Immature natural killer cell (primary cell): Measurements from ENCODE around the gene COMP. TPM values are rescaled to one million over a fixed set of nuclear protein-coding genes. Genes with fewer than 3 reads are reported as not detected.

Source experiments
- DNase-seq, 3 donors: peaks; one replicate each; pipeline ENCODE4 v3.0.0; 2022; ENCODE audit warnings: mixed read lengths in 1 of 3
- H3K27ac Mint-ChIP-seq, 6 donors: one replicate each; pipeline ENCODE4 v1.8.0; 2020; ENCODE audit warnings: mixed read lengths in 6 of 6, mild to moderate bottlenecking in 5 of 6, inconsistent platforms in 4 of 6, moderate library complexity in 3 of 6
- H3K27me3 Mint-ChIP-seq, 3 donors: one replicate each; pipeline ENCODE4 v1.8.0; 2020 to 2021; ENCODE audit warnings: low read depth in 3 of 3, mild to moderate bottlenecking in 3 of 3, mixed read lengths in 3 of 3, moderate library complexity in 3 of 3, inconsistent platforms in 1 of 3
- H3K36me3 Mint-ChIP-seq, 3 donors: one replicate each; pipeline ENCODE4 v1.8.0; 2020; ENCODE audit warnings: mixed read lengths in 3 of 3, inconsistent platforms in 2 of 3, mild to moderate bottlenecking in 2 of 3
- H3K4me1 Mint-ChIP-seq, 2 donors: one replicate each; pipeline ENCODE4 v1.8.0; 2020; ENCODE audit warnings: inconsistent platforms in 2 of 2, mild to moderate bottlenecking in 2 of 2, mixed read lengths in 2 of 2, moderate library complexity in 1 of 2
- H3K4me3 Mint-ChIP-seq, 5 donors: one replicate each; pipeline ENCODE4 v1.8.0; 2020; ENCODE audit warnings: mild to moderate bottlenecking in 5 of 5, mixed read lengths in 5 of 5, inconsistent platforms in 3 of 5, moderate library complexity in 3 of 5
- H3K9me3 Mint-ChIP-seq, 6 donors: one replicate each; pipeline ENCODE4 v1.8.0; 2020; ENCODE audit warnings: mild to moderate bottlenecking in 6 of 6, mixed read lengths in 6 of 6, inconsistent platforms in 4 of 6, moderate library complexity in 3 of 6
- polyA plus RNA-seq, 3 donors: library from polyadenylated mRNA; unstranded; fragments of 300-500 nt; fragmentation: Illumina TruSeq; gene quantifications; one replicate each; pipeline ENCODE4 v1.2.3, GENCODE V29; 2021

The COMP gene
- polyA plus RNA-seq, 3 donors from 2014 or later, result not detected

DNA sequence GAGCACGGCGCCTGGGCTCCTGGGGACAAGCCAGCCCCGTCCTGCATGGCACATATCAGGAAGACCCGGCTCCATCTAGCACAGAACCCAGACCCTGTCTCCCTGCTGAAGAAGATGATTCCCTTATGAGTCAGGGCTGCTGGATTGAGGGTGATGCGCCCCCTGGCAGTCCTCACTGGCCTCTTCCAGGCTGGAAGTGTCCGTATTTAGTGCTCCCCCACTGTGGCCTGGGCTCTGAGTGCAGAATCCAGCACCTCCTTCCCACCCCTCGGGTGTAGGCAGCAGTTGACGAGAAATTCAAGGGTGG, 14.9 kb downstream of the COMP start:
- no peak overlapping the region for H3K27ac Mint-ChIP-seq
- H3K27me3 Mint-ChIP-seq, result peaks cover 0 to 7% (median 3%) of the 10 kb centered on the region in 3 donors
- DNase-seq, result no peak
- no peaks in the 10 kb centered on the region for H3K4me1 Mint-ChIP-seq
- no peaks in the 10 kb centered on the region for H3K9me3 Mint-ChIP-seq
- no peaks in the 10 kb centered on the region for H3K36me3 Mint-ChIP-seq
- H3K4me3 Mint-ChIP-seq, result no peak overlapping the region

DNA sequence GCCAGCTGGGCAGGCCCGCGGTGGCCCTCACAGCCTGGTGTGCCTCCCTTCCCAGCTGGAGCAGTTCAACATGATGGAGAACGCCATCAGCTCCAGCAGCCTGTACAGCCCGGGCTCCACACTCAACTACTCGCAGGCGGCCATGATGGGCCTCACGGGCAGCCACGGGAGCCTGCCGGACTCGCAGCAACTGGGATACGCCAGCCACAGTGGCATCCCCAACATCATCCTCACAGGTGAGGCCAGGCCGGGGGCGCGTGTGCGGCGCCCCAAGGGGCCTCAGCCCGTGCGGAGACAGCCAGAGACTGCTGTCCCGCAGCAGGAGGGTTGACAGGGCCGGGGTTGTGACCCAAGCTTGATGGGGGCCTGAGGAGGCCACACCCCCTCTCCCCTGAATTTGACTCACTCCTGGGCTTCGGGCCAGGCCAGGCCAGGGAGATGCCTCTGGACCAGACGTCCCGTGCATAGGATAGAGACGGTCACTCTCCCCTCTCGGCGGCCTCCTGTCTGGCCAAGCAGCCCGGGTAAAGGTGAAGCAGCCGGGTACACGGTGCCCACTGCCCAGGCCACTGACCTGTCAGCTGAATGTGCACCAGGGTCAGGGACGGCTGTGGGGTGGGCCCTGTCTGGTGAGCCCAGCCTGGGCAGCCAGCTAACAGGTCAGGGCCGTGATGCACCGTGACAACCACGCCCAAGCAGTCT, 15.4 kb downstream of the COMP start:
- Mint-ChIP-seq H3K36me3 (no peaks in the 10 kb centered on the region), H3K9me3 (no peaks in the 10 kb centered on the region), H3K27me3 (peaks cover 0 to 7% (median 3%) of the 10 kb centered on the region in 3 donors), H3K27ac (no peak overlapping the region), H3K4me3 (no peak overlapping the region), H3K4me1 (no peaks in the 10 kb centered on the region)
- no peak for DNase-seq

DNA sequence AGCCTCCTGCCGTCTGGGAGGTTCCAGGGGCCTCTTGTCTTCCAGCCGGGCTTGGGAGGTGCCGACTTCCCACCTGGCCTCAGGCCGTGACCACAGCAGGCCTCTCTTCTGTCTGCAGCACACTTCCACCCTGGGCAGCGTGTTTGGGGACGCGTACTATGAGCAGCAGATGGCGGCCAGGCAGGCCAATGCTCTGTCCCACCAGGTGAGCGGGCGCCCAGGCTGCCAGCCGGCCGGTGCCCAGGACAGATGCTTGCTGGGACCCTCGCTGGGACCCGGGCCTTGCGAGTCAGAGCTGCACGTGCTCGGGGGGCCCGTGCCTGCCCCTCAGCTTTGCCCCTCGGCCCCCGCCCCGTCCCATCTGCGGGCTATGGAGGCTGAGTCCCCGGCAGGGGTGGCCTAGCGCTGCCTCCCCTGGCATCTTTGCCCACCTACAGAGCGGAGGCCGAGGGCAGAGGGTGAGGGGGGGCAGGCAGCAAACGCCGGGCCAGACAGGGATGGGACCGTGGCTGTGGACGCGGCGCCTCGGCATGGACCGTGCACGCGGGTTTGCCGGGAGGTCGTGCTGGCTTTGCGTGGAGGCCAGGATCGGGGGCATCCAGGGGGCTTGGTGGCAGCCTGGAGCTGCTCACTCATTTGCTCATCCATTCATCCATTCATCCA, 16.2 kb downstream of the COMP start:
- peaks cover 0 to 12% (median 4%) of the 10 kb centered on the region in 3 donors for H3K27me3 Mint-ChIP-seq
- no peak overlapping the region for H3K27ac Mint-ChIP-seq
- no peak overlapping the region for H3K4me3 Mint-ChIP-seq
- no peaks in the 10 kb centered on the region for H3K4me1 Mint-ChIP-seq
- no peaks in the 10 kb centered on the region for H3K36me3 Mint-ChIP-seq
- no peaks in the 10 kb centered on the region for H3K9me3 Mint-ChIP-seq
- DNase-seq, result no peak

DNA sequence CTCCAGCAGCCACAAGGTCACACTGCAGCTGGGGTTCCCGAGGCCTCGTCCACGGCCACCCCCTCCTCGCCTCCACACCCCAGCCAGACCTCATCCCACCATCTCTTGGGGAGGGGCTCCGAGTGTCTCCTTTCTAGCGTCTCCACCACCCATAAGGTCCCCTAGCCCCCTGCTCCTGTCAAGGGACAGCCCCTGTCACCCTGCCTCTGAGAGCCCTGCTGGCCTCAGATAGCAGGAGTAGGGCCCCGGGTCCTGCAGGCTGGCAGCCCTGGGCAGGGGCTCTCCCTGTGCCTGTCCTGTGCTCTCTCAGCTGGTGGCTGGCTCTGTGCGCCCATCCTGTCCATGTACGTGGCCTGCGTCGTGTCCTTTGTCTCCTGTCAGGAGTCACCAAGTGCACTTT, 17.0 kb downstream of the COMP start:
- H3K4me3 Mint-ChIP-seq, result no peak overlapping the region
- no peak for DNase-seq
- H3K9me3 Mint-ChIP-seq, result no peaks in the 10 kb centered on the region
- no peak overlapping the region for H3K27ac Mint-ChIP-seq
- no peaks in the 10 kb centered on the region for H3K4me1 Mint-ChIP-seq
- no peaks in the 10 kb centered on the region for H3K36me3 Mint-ChIP-seq
- peaks cover 0 to 10% (median 3%) of the 10 kb centered on the region in 3 donors for H3K27me3 Mint-ChIP-seq

DNA sequence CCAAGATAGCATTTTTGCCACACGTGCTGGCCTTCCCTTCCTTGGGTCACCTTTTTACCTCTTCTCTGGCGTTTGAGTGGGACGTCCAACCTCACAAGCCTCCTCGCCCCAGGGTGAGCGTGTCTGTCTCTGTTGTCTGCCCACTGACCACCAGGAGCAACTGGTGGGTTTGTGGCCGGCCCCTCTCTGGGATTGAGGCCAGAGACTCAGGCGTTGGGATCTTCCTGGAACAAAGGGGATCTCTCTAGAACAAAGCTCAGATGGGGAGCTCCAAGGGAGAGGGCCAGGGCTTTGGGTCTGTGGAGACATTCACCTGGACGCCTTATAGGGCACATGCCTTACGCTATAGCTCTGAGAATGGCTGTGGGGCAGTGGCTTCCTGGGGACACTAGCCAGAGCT, 17.4 kb downstream of the COMP start:
- DNase-seq, result no peak
- no peaks in the 10 kb centered on the region for H3K9me3 Mint-ChIP-seq
- H3K4me1 Mint-ChIP-seq, result no peaks in the 10 kb centered on the region
- no peaks in the 10 kb centered on the region for H3K36me3 Mint-ChIP-seq
- no peak overlapping the region for H3K4me3 Mint-ChIP-seq
- no peak overlapping the region for H3K27ac Mint-ChIP-seq
- H3K27me3 Mint-ChIP-seq, result peaks cover 0 to 8% (median 1%) of the 10 kb centered on the region in 3 donors

DNA sequence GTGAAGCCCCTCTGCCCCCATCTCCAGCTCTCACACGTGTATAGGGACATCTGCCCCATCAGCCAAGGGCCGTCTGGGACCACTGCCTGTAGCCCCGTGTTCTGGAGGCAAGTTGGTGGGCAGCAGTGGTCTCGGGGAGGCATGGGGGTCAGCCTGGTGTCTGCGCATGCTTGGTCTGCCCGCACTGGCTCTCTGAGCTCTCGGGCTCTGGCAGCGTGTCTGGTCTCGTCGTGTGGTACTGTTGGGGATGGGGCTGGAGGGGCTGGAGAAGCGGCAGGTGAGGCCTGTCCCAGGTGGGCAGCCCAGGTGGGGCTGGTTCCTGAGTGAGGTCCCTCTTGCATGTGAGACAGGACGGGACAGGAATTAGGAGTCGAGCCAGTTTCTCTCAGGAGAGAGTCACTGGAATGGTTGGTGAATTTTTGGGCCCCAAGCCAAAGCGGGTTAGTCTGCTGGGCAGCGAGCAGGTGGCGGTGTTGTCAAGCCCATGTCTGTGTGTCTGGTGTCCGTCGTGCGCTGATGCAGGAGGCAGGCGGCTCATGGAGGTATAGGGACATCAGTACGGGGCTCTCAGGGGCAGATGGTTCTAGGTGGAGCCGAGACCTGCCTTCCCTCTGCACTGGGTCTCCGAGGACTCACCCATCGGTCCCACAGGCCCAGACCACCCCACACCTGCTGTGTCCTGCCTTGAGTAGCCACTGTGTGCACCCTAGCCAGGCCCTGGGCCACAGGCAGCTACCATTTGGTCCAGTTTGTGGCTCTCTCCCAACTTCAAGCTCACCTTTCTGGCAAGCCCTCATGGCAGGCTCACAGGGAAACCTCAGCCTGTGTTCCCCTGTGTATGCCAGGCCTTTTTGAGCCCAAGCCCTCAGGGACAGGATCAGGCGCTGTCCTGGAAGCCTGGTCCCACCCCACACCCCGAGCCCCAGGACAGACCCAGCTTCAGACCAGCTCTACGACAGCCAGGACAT, 18.2 kb downstream of the COMP start:
- Mint-ChIP-seq H3K9me3 (no peaks in the 10 kb centered on the region), H3K27me3 (peaks cover 0 to 8% (median 1%) of the 10 kb centered on the region in 3 donors), H3K27ac (no peak overlapping the region), H3K4me1 (no peaks in the 10 kb centered on the region), H3K36me3 (no peaks in the 10 kb centered on the region), H3K4me3 (no peak overlapping the region)
- DNase-seq, result no peak

DNA sequence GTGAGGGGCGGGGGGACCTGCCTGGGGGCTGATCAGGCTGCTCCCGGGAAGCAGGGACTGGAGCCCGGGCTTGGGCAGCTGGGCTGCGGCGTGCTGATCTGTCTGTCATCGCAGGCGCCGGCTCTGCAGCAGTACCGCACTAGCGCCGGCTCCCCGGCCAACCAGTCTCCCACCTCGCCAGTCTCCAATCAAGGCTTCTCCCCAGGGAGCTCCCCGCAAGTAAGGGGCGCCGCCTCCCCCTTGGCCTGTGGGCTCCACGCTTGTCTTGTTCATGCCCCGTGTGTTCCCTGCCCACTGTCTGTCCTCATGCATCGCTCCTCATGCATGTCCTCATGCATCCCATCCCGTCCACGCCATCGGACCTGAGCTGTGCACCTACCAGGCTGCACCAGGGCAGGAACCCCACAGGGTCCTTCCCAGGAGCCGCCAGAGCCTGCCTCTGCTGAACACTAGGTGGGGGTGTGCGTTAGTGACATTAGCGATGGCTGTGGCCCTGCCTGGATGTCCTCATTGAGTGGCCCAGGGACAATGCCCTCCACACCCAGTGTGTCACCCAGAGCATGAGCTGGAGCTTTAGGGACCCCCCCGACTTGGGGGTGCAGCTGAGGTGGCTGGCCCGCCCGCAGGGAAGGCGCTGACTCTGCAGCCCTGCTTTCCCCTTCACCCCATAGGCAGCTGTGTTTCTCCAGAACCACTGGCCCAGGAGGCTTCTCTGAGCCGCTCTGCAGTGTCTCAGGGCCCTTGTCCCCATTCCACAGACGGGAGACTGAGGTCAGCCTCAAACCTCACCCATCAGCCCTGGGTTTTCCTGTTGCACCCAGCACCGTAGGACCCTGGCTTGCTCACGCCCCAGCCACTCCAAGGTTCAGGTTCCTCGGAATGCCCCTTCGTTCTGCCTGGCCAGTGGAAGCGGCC, 19.5 kb downstream of the COMP start:
- no peak overlapping the region for H3K4me3 Mint-ChIP-seq

DNA sequence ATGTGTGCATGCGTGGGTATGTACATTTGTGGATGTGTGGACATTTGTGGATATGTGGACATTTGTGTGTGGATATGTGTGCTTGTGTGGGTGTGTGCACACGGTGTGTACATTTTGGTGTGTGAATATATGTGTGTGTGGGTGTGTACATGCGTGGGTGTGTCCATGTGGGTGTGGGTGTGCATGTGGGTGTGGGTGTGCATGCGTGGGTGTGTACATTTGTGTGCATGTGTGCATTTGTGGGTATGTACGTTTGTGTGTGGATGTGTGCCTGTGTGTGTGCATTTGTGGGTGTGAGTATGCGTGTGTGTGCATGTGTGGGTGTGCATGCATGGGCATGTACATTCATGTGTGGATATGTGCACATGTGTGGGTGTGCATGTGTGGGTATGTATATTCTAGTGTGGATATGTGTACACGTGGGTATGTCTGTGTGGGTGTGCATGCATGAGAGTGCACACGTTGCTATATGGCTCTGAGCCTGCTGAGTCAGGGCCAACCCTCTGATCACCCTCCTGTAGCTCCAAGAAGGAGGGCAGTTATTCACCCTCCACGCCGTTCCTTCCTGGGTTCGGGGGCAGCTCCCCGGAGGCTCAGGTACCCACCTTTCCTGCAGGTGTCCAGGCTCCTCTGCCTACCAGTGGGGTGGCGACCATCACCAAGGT, 20.3 kb downstream of the COMP start:
- DNase-seq, result no peak
- Mint-ChIP-seq H3K4me1 (no peaks in the 10 kb centered on the region), H3K27me3 (peaks cover 0 to 5% (median 1%) of the 10 kb centered on the region in 3 donors), H3K27ac (no peak overlapping the region), H3K36me3 (peaks cover 0 to 4% (median 3%) of the 10 kb centered on the region in 3 donors), H3K9me3 (no peaks in the 10 kb centered on the region), H3K4me3 (no peak overlapping the region)

More for the DNA sequence above, 19.5 kb downstream of the COMP start:
- Mint-ChIP-seq H3K27ac (peak overlapping the region in 1 of 6 donors; percentile 12), H3K4me1 (no peaks in the 10 kb centered on the region), H3K36me3 (peaks cover 0 to 3% (median 3%) of the 10 kb centered on the region in 3 donors), H3K9me3 (no peaks in the 10 kb centered on the region), H3K27me3 (peaks cover 0 to 5% (median 1%) of the 10 kb centered on the region in 3 donors)
- DNase-seq, result no peak

DNA sequence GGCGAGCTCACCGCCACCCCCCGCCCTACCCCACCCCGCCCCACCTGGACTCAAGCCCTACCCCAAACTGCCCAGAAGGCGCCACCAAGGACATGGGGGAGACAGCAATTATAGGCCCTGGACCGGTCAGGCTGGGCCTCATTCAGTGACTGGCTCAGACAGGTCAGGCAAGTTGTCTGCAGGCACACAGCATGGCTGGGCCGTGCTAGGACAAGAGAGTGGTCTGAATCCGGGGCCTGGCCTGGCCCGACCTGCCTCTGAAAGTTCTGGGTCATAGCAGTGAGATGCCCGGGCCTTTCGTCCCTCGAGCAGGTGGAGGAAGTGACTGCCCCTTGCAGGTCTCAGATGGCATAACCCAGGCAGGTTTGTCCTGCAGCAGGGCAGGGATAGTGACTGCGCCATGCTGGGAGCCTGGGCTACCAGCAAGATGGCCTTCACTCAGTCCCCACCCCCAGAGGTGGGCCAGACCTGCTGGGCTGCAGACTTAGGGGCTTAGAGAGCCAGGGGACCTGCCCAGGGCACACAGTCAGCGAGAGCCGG, 21.0 kb downstream of the COMP start:
- Mint-ChIP-seq H3K4me1 (no peaks in the 10 kb centered on the region), H3K4me3 (no peak overlapping the region), H3K36me3 (peaks cover 0 to 4% (median 3%) of the 10 kb centered on the region in 3 donors), H3K27me3 (peaks cover 0 to 5% (median 1%) of the 10 kb centered on the region in 3 donors), H3K27ac (peak overlapping the region in 1 of 6 donors; percentile 34), H3K9me3 (no peaks in the 10 kb centered on the region)
- no peak for DNase-seq

DNA sequence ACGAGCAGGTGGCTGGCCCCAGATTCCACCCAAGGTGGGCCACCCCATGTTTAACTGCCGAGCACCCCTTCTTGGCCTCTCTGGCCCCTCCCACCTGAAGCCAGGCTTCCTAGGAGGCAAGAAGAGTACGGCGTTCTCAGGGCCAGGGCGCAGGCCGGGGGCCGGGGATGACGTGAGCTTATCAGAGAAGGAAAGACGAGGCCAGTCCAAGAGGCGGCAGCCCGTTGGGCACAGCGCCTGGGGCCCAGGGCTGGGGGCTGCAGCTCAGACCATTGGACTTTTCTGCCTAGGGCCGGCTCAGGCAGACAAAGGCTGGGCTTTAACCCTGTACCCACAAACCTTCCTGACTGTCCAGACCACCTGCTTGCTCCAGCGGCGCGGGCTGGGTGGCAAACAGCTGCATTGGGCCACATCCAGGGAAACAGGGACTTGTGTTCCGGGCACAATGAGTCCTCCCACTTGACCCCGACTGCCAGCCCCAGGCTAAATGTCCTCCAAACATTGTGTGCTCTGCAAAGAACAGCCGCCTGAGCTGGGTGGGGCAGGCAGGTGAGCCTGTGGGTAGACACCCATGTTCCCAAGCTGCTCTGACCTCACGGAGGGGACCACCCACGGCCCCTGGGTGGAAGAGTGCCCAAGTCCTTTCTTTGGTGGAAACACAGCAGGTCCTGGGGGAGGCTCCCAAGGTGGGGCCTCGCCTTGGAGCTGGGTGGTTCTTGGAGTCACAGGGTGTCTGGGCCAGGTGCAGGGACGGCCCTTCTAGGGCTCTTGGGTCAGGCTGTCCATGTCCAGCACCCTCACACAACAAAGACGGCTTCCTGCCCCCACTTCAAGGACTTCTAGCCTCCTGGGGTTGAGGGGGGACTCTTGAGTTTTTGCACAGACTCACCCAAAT, 21.9 kb downstream of the COMP start:
- no peak for DNase-seq
- no peak overlapping the region for H3K27ac Mint-ChIP-seq
- H3K4me3 Mint-ChIP-seq, result no peak overlapping the region
- H3K36me3 Mint-ChIP-seq, result peaks cover 0 to 4% (median 3%) of the 10 kb centered on the region in 3 donors
- no peaks in the 10 kb centered on the region for H3K9me3 Mint-ChIP-seq
- H3K4me1 Mint-ChIP-seq, result no peaks in the 10 kb centered on the region
- H3K27me3 Mint-ChIP-seq, result peaks cover 0 to 5% (median 1%) of the 10 kb centered on the region in 3 donors

DNA sequence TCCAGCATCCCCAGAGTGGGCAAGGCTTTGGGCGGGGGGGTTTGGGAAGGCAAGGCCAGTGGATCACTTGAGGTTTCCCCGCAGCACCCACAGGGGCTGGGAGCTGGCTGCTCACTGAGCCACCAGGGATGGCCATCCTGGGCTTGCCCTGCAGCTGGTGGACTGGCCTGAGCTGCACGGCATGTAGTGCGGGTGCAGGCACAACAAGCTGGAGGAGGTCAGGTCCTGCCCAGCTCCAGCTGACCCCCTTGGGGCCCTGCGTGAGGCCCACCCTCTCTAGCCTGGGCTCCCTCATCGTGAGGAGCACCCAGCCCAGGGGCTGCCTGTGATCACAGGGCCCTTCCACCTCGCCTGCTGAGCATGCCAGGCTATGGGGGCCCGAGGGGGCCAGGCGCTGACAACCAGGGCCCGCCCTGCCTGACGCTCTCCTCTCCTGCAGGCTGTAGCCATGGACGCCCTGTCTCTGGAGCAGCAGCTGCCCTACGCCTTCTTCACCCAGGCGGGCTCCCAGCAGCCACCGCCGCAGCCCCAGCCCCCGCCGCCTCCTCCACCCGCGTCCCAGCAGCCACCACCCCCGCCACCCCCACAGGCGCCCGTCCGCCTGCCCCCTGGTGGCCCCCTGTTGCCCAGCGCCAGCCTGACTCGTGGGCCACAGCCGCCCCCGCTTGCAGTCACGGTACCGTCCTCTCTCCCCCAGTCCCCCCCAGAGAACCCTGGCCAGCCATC, 22.9 kb downstream of the COMP start:
- peaks cover 0 to 5% (median 1%) of the 10 kb centered on the region in 3 donors for H3K27me3 Mint-ChIP-seq
- no peak overlapping the region for H3K4me3 Mint-ChIP-seq
- H3K9me3 Mint-ChIP-seq, result no peaks in the 10 kb centered on the region
- no peak overlapping the region for H3K27ac Mint-ChIP-seq
- H3K36me3 Mint-ChIP-seq, result peaks cover 0 to 4% (median 3%) of the 10 kb centered on the region in 3 donors
- DNase-seq, result no peak
- no peaks in the 10 kb centered on the region for H3K4me1 Mint-ChIP-seq
